ENCODE data around the gene PHF19.

The PHF19 gene

DNA sequence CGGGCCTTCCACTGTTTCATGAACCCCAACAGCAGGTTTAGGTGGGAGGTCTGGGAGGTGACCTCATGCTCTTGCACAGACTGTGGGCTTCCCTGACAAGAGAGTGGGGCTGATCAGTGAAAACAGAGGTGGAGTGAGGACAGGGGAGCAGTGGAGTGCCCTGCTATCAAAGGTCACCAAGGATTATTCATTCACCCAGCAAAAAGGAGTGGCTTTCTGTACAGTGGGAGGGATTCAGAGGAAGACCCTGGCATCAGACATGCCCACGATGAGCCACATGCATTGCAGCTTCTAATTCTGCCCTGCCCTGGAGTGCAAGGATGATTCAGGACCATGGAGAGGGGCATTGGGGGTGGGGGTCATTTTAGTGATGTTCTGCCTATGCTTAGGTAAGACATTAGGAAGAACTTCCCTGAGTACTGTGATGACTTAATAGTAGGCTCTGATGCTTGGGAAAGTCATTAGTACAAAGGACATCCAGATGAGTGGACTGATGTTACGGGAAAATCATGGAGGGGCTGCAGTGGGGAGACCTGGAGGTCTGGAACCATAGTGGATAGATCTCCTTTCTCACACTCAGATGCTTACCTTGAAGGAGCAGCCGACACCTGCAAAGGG is 36.8 kb upstream of the PHF19 start:
- DNase-seq (ENCODE audit: low read depth in 2 of 2): no peak

DNA sequence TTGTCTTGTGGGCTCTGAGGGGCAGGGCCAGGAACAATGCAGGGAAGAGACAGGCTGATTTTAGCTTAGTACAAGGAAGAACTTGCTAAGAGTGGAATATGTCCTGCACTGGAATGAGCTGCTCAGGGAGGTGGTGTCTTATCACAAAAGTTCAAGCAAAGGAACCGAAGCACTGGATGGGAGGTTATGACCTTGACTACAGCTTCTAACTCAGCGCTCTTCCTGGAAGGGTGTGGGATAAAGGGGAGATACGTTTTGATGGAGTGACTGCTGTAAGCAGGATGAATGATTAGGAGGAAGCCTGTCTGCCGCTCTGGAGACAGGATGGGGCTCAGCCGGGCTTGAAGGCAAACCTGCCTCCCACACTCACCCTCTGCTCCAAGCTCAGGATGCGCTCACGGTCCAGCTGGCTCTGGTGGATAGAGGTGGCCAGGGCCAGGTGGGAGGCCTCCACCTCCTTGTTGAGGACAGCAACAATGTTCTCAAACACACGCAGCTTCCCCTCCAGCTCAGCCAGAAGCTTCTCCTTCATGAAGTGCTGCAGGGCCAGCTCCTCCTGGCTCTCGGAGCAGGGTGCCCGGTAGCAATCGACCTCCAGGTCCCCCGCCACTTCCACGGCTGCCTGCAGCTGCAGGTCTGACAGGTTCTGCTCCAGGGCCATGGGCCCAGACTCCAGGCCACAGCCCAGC is 36.1 kb upstream of the PHF19 start:
- DNase-seq (ENCODE audit: low read depth in 2 of 2): no peak

DNA sequence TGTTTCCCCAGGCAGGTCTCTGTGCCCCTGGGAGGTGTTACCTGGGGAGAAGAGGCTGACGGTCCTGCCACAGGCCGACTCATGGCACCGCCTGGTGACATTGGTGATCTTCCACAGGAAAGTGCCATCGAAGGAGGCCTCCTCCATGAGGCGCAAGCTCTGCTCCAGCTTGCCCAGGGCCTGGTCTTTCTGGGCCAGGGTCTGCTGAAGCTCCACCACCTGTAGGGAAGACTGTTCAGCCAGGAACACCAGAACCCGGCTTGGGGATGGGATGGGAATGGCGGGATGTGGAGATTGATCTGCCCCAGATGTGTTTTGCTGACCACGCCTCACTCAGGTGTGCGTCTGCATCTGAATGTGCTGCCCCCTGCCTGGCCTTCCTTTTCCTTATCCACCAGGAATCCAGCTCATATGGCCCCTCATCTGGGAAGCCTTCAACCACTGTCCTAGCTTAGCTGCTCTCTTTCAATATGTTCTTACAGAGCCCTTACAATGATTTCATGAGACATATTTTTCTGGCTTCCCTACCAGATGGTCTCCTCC is 34.4 kb upstream of the PHF19 start:
- DNase-seq (ENCODE audit: low read depth in 2 of 2): no peak

DNA sequence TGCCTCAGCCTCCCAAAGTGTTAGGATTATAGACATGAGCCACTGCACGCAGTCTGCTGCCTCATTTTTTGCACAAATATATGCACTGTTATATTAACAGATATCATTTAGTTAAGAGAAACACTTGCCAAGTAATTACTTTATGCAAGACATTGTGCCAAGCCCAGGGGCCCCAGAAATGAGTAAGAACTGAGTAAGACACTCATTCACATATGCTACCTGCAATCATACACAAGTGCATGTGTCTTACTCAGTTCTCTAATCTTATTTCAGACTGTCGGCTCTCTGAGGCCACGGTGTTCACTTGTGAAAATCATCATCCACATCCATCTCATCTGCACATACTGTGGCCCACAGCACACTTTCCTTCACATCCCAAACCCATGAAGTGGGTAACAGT is 33.7 kb upstream of the PHF19 start:
- DNase-seq (ENCODE audit: low read depth in 2 of 2): no peak

DNA sequence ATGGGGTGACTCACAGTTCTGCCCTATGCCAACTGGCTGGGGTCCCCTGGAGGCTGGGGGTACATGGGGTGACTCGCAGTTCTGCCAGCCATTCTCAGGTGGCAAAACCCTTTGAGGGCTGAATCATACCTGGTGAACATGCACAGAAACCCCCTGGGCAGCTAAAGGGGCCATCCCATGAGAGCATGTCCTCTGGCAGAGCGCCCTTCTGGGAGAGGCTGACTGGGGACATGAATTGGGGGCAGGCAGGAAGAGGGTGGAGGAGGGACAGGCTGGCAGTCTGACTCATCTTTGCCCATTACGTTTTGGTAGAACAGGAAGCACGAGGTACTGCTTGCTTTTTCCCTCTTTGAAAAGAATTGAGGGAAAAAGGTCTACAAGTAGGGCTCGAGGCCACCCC is 32.9 kb upstream of the PHF19 start:
- peak; percentile 68 to 70 for DNase-seq (ENCODE audit: low read depth in 2 of 2)

DNA sequence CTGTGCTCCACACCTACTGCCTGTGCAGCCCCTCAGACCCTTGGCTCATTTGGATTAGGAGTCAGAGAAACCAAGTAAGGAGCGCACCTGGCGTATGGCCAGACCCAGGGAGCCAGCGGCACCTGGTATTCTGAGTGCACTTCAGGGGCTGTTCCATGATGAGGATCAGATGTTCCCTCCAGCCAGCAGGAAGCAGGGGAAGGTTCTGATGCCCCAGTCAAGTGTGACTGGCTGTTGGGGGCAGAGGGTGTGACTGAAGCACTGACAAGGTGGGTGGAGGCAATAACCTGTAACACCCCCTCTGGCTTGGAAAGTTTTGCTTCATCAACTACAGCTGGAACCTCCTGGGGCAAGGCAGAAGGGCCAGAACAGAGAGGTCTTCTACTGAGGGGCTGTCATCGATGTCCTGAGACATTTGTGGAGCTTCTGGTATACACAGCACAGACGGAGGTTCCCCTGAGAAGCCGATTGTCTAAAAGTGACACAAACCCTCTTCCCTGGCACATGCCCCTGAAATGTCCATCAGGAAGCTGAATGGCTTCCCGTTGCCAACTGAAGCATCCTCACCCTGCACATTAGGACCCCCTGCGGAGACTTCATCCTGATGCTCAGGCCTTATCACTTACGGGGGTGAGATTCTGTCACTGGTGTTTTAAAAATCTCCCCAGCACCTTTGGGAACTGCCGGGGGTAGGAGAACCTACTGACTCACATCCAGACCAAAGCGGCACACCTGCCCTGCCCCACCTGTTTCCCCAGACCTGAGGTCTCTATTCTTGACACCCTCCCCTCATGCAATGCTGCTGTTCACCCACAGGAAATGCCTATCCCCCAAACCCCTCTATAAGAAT is 28.6 kb upstream of the PHF19 start:
- no peak for DNase-seq (ENCODE audit: low read depth in 2 of 2)

DNA sequence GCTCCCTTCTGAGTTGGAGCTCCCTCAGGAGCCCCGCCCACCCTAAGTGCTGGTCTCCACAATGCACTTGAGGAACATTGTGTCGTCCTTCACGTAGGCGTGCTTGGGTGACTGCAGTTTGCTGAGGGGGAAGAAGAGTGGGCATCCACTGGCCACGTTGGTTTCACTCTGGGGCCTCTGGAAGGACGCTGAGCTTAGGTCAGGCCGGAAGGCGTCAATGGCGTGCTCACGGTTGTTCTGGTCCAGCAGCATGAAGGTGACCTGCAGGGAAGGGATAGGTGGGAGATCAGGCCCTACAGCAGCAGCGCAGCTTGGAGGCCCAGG is 28.0 kb upstream of the PHF19 start:
- DNase-seq (ENCODE audit: low read depth in 2 of 2): no peak

DNA sequence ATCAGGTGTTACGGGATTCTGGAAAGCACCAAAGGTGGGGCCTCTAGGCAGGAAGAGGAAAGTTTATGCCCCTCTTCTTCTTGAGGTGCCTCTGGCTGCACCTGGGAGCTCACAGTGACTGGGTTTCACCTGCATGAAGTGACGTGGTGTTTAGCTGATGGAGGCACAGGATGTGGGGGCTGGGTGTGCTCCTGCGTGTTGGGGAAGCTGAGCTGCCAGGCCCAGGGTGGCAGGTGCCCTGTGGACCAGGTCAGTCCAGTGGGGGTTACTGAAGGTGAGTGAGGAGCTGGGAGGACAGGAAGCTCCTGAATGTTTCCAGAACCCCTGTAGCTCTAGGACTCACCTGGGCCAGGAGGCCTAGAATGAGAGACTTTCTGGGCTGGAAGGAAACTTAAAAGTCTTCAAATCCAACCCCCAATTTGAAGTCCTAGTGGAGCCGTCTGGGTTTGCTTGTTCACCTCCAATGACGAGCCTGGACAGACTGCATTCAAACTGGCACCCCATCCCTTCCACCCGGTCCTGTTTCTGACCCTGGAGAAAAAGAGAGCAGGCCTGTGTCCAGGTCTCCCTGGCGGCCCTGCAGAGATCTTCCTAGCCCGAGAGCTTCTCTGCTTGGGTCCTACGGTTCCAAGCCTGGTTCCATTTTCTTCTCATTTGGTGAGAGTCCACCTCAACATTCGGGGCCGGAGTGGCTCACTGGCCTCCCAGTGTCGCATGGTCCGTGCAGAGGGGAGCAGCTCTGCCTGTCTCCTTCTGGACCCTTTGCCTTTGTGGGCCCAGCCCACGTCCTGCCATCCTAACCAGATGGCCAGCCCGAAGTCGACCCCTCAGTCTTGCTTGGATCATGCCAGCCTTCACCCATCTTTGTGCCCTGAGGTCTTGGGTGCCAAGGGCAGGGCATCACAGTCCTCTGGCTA is 27.3 kb upstream of the PHF19 start:
- no peak for DNase-seq (ENCODE audit: low read depth in 2 of 2)

DNA sequence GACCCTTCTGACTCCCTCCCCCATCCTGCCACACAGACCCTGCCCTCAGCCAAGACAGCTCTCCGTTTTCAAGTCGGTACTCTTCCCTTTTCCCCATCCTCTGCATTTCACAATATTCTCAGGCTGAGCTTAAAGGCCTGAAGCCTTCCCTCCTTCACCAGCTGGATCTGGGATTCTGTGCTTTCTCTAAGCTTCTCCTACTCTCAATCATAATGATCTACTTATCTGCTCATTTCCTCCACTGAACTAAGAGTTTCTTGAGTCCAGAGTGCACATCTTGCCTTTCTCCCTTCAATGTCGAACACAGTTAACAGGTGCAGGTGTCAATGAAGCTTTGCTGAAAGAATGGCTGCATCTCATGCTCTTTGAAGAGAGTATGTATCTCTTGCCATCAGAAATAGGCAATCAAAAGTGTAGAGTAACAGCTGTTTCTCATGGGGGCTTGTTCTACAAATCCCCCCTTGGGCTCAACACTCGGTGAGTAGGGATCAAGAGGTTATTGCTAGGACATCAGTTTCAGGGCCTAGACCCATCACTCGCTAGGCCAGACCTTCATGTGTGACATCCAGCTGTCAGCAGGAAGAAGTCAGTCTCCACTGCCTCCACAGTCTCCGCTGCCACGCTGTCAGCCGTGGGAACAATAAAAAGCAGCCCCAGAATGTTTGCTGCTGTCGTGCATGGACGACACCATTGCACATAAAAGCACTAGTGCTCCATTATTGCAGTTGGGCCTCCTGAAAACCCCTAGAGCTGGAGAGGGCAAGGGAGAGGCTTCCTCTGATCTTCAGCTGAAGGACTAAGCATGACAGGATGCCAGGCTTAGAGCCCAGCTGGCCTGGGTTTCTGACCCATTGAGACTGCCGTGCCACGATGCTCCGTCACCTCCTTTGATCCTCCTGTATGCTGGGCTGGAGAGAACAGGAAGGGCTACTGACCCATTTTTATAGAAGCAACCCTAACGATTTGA is 25.9 kb upstream of the PHF19 start:
- DNase-seq (ENCODE audit: low read depth in 2 of 2): no peak

DNA sequence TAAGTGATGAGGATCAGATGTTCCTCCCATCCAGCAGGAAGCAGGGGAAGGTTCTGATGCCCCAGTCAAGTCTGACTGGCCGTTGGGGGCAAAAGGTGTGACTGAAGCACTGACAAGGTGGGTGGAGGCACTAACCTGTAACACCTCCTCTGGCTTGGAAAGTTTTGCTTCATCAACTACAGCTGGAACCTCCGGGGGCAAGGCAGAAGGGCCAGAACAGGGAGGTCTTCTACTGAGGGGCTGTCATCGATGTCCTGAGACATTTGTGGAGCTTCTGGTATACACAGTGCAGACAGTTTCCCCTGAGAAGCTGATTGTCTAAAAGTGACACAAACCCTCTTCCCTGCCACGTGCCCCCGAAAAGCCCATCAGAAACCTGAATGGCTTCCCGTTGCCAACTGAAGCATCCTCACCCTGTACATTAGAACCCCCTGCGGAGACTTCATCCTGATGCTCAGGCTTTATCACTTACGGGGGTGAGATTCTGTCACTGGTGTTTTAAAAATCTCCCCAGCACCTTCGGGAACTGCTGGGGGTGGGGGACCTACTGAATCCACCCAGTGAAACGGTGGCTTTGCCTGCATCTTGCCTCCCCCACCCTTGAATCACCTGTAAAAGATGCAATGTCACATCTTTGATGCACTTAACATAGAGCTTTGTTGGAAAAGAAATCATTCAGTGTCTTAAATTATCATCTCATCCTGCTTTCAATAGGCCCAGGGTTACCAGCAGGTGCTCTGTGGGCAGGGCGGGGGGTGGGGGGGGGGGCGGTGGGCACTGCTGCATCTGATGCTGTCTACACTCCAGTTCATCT is 25.0 kb upstream of the PHF19 start:
- no peak for DNase-seq (ENCODE audit: low read depth in 2 of 2)

DNA sequence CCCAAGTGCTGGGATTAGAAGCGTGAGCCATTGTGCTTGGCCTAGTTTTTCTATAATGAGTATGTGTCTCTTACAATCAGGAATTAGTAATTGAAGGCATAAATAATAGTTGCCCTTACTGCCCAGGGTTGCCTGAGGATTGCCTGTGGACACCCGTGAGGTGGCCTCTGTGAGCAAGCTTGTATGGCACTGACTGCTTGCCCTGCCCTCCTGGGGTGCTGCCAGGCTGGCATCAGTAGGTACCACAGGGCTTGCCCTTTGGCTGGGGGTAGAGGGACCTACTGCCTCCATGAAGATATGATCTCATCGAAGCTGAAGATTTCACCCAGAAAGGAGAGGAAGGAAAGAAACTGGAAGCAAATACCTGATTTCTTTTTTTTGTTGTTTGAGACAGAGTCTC is 23.8 kb upstream of the PHF19 start:
- no peak for DNase-seq (ENCODE audit: low read depth in 2 of 2)

DNA sequence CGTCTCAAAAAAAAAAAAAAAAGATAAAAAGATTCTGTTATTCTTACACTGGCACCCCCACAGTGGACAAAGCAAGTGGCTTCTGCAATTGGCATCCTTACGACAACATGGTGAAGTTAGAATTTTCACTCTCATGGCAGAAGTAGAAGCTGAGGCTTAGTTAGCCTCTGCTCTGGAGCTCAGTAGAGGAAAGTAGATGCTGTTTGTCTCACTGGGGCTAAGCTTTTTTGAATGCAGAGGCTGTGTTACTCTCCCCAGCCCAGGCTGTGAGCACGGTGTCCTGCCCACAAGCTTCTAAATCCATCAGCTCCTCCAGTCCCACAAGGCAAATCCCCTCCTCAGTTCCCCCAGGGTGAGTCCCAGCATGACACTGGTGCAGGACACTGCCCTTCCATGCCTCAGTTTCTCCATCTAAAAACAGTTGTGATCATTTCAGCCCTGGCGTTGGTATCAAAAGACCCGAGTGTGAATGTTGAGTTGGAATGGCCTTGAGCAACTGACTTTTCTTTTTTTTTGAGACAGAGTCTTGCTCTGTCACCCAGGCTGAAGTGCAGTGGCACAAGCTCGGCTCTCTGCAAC is 22.6 kb upstream of the PHF19 start:
- no peak for DNase-seq (ENCODE audit: low read depth in 2 of 2)

DNA sequence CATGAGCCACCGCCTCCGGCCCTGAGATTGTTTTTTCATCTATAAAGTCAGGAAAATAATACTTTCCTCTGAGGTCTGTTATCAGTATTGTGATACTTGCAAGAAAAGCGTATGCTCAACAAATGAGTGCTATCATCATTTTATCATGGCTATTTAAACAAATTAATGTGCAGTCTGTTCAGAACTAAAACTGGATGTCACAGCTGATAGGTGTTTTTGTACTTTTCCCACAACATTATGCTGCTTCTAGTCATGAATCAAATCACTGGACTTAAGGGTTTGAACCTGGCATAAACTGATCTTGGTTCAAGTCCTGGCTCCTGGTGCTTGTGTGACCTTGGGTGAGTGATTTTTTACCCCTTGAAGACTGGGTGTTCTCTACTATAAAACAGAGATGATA is 21.4 kb upstream of the PHF19 start:
- no peak for DNase-seq (ENCODE audit: low read depth in 2 of 2)

DNA sequence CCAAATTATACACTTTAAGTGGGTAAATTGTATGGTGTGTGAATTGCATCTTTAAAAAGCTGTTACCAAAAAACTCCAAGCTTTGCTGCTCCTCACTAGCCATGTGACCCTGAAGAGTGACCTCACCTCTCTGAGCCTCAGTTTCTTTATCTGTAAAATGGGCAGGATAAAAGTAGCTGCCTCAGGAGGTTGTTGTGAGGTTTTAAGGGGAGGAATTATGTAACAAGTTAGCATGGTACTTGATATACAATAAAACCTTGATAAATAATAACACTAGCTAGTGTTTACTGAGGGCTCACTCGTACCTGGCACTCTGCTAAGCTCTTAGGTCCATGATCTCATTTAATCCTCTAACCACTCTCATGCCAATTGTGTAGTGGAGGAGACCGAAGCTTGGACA is 19.0 kb upstream of the PHF19 start:
- DNase-seq (ENCODE audit: low read depth in 2 of 2): no peak

DNA sequence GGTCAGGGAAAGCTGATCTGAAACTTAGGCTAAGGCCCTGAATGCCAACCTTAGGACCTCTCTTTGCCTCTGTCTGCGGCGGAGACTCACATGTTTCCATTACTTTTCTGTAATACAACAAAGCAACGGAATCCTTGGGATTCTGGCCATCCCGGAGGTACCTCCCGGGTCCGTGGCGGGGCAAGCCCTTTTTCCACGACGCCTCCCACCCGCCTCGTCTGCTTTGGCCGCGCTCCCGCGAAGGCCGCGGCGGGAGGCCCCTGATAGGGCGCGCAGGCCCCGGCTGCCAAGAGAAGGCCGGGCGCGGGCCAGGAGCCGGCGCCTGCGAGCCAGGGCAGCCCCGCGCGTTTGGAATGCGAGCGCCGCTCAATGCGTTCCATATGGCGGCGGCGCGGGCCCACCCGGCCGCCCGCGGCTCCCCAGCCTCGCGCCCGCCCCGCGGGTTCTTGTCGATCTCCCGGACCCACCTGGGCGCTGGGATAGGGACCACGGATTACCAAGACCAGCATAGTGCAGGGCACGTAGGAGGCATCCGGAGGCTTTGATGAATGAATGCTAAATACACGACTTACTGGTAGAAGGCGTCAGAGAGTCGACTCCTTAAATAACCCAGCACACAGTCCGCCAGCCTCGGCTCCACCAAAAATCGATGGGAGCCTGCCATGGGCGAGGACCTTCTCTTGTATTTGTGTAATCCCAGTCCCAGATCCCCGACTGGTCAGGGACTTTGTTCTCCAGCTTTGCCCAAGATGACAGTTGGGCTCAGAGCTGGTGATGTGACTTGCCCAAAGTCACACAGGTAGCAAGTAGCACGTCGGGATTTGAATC is 17.5 kb upstream of the PHF19 start:
- no peak for DNase-seq (ENCODE audit: low read depth in 2 of 2)

DNA sequence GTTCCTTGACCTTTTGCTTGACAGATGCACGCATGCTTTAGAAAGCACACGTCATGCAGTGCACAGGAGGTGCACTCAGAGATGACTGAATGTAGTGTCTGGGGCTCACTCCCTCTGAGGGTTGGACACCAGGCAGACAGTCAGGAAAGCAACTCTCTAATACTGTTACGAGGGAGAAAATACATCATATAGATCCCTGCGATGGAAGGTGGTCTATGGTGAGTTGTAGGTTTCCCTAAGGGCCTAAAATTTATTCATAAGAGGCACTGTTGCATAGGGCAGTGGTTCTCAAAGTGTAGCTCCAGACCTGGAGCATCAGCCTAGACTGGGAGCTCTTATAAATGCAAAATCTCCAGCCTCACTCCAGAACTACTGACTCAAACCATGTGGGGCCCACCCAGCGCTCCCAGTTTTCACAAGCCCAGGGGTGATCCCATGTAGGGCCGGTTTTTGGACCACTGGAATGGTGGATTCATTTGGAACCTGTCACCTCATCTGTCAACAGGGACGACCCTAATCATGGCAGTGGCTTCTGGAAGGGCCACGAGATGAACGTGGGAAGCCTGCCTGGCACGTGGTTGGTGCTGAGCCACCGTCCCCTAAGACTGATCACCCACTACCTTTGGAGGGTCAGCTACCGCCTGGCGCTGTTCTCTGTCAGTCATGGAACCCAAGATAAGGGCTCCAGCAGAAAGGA is 16.8 kb upstream of the PHF19 start:
- no peak for DNase-seq (ENCODE audit: low read depth in 2 of 2)

DNA sequence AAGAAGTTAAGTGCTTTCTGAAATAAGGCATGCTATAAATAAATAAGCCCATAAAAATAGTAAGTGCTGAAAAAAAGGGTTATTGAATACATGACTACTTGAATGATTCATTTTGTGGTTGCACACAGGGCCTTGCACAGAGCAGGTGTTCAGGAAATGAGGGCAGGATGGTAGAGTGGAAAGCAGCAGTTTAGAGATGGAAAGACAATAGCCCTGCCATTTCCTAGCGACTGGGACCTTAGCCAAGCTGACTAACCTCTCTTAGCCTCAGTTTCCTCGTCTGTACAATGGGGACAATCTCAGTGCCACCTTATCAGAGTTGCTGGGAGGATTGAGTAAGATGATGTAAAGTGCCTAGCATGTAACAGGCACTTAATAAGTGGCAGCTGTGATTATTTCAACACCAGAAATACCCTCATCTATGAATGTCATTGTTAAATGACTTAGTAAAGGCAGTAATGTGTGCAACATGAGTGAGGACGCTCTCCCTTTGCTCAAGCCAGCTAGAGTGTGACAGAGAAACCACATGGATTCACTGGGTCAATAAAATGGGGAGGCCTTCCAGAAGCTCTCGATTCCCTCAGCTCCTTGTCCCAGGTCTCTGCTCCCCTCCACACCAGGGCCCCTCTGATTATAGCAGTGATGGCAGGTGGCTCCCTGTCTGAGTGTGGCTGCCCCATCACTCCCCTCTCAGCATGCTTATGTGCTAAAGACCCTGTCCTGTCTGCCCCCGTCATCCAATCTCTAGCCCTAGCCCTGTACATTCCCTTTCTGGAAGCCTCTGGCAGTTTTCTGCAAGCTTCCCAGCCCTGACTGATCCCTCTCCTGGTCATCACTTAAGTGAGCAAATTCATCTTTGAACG is 16.0 kb upstream of the PHF19 start:
- DNase-seq (ENCODE audit: low read depth in 2 of 2): peak in 1 of 2 donors; percentile 64
